Mucosa of descending colon (tissue), 3 donors: ENCODE data around the gene NTM. TPM values are rescaled to one million over a fixed set of nuclear protein-coding genes. Genes with fewer than 3 reads are reported as not detected.

ENCODE experiments used
- ATAC-seq: fragments of 200-7000 bp; cut with Tn5 transposase; one replicate; pipeline ENCODE4 v1.9.1; 2020; ENCODE audit warnings: mild to moderate bottlenecking, moderate library complexity
- DNase-seq, 3 donors: peaks; one replicate each; pipeline ENCODE4 v3.0.0-alpha.2; 2020
- H3K36me3 ChIP-seq: fragments of 200-600 bp; one replicate; pipeline ENCODE4 v1.8.0; 2021; ENCODE audit warnings: low read depth, mild to moderate bottlenecking
- H3K4me1 ChIP-seq: fragments of 200-600 bp; one replicate; pipeline ENCODE4 v1.8.0; 2021; ENCODE audit warnings: low read depth, mild to moderate bottlenecking
- H3K4me3 ChIP-seq: fragments of 200-600 bp; one replicate; pipeline ENCODE4 v1.8.0; 2021; ENCODE audit warnings: mild to moderate bottlenecking
- H3K9me3 ChIP-seq: fragments of 200-600 bp; one replicate; pipeline ENCODE4 v1.8.0; 2021; ENCODE audit warnings: mild to moderate bottlenecking
- intact Hi-C, 2 donors: fragments of 100-400 bp; cut with DNase I in 1 of 2; cut with micrococcal nuclease in 1 of 2; formaldehyde crosslinking; loops; one replicate each; pipeline versions ENCODE4 v1.11.0 to v1.11.1; 2022; cut with DNase I, micrococcal nuclease
- total RNA-seq, 3 donors: library from RNA; stranded (reverse); fragmentation: NEBNext Ultra II Directional in 2 of 3; extraction: Animal tissue kit (Norgen Biotek cat#: 25700) in 2 of 3; gene quantifications; one replicate each; pipeline versions ENCODE4 v1.2.1 to v1.2.4, GENCODE V29; 2021 to 2023
- TF ChIP-seq, protein P1 (sequence below): fragments of 200-600 bp; IDR thresholded peaks from one replicate; pipeline ENCODE4 v1.8.0; 2022; ENCODE audit warnings: antibody characterized with exemption, mild to moderate bottlenecking
- donor health status: DM: no; HTN: no; CAD: no; lungs with moderate emphysema.
- donor health status: DM: no; HTN: no; CAD: no.
- donor health status: DM: no; HTN: yes; CAD: no.

The NTM gene
- total RNA-seq, 3 donors from 2014 or later = 0.64 to 7.7 (median 1.2) TPM

DNA sequence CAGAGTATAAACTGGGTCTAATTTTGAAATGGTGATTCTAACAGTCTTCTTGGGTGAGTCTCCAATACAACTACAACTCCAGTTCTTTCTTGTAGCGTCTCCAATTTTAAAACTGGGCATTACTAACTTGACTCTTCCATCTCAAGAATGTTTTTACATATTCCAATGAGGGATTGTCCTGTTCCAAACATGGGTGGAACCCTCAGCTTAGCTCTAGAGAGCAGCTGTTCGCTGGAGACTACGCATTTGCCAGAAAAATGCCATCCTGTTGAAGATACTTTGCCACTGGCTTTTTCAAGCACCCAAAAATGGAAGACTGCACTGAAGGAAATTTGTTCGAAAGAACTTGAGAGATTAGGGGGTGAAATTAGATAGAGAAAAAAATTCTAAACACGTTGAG is 870.0 kb downstream of the NTM start:
- Histone ChIP-seq H3K4me1 (no peaks in the 10 kb centered on the region), H3K36me3 (no peaks in the 10 kb centered on the region), H3K9me3 (peaks cover 2% of the 10 kb centered on the region), H3K4me3 (no peak overlapping the region)
- intact Hi-C loops = no loop called here
- TF ChIP-seq, protein P1, sequence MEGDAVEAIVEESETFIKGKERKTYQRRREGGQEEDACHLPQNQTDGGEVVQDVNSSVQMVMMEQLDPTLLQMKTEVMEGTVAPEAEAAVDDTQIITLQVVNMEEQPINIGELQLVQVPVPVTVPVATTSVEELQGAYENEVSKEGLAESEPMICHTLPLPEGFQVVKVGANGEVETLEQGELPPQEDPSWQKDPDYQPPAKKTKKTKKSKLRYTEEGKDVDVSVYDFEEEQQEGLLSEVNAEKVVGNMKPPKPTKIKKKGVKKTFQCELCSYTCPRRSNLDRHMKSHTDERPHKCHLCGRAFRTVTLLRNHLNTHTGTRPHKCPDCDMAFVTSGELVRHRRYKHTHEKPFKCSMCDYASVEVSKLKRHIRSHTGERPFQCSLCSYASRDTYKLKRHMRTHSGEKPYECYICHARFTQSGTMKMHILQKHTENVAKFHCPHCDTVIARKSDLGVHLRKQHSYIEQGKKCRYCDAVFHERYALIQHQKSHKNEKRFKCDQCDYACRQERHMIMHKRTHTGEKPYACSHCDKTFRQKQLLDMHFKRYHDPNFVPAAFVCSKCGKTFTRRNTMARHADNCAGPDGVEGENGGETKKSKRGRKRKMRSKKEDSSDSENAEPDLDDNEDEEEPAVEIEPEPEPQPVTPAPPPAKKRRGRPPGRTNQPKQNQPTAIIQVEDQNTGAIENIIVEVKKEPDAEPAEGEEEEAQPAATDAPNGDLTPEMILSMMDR = no peak
- ATAC-seq (no peak), DNase-seq (no peak)

DNA sequence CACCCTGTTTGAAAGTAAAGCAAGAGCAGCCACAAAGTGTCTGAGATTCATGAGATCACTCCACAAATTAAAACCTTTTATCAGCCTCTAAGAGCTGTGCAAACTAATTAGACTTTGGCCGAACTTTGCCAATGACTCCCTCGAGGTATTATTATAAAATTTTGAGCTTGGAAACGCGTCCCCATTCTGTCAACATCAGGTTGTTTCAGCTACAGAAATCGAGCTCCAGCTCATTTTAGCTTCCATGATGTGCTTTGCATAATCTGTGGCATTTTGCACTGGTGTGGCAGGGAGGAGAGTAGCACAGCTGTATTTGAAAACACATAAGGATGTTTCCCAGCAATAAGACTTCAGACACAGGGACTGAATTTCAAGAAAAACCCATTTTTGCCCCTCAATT is 872.2 kb downstream of the NTM start:
- DNase-seq = no peak
- peaks cover 2% of the 10 kb centered on the region for H3K9me3 ChIP-seq
- intact Hi-C loops = no loop called here
- no peak for ATAC-seq
- no peaks in the 10 kb centered on the region for H3K36me3 ChIP-seq
- TF ChIP-seq, protein P1 = no peak
- no peaks in the 10 kb centered on the region for H3K4me1 ChIP-seq
- no peak overlapping the region for H3K4me3 ChIP-seq

DNA sequence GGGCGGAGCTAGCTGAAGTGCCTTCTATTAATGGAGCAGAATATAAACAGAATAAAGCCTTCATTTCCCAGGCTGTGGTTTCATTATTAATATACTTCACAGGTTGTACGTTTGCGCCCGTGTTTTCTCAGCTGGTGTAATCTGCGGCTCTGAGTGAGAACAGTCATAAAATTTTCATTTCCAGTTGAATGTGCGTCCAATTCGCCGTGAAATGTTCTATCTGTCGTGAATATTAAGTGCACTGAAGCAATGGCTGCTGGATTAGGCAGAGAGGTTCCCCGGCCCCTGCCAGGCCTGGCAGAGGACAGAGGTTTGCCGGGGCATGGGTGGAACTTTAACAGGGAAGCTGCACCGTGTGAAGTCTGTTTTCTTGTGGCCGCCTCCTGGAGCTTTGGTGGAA is 874.4 kb downstream of the NTM start:
- H3K4me1 ChIP-seq = no peaks in the 10 kb centered on the region
- intact Hi-C loops = no loop called here
- no peak overlapping the region for H3K4me3 ChIP-seq
- no peaks in the 10 kb centered on the region for H3K9me3 ChIP-seq
- ATAC-seq (no peak), DNase-seq (no peak)
- no peaks in the 10 kb centered on the region for H3K36me3 ChIP-seq
- TF ChIP-seq, protein P1 = no peak

DNA sequence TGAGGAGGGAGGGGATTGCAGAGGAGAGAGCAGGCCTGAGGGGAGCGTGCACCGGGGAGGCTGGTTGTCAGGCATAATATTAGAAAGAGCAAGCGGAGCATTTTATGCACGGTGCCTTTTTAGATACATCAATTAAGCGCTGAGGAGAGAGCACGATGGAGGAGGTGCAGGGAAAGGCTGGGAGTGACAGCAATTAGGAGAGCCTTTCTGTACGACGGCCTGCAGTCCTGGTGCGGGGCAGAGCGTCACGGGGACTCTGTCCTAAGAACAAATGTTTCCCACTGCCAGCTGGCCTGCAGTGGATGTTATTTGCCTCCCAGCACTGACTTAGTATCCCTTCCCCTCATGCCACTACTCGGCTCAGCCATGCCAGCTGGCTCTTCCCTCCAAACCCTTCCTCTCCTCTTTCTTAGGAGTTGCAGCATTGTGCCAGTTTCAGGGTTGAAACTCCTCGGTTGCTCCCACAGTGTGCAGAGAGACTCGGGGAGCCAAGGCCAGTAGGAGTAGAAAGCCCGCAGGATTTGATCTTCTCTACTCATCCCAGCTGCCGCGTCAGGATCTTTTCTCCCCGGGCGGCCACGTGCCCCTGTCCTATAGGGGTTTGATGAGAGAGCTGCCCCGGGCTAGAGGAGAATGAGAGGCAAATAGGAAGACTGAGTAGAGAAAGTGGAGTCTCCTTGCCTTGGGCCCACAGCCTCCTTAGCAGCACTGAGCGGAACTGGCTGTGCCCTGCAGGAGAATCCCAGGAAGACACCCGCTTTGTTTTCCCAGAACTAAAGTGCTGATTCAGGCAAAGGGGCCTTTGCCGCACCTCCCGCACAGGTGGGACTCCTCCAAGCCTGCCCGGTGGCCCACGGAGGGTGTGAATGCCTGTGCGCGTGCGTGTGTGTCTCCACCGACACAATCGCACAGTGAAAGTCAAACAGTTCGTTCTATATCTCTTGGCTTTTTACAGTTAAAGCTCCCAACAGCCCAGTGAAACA is 875.3 kb downstream of the NTM start:
- ATAC-seq (no peak), DNase-seq (no peak)
- TF ChIP-seq, protein P1 = no peak
- H3K4me1 ChIP-seq = no peaks in the 10 kb centered on the region
- no peak overlapping the region for H3K4me3 ChIP-seq
- peaks cover under 1% of the 10 kb centered on the region for H3K9me3 ChIP-seq
- intact Hi-C loops = no loop called here
- H3K36me3 ChIP-seq = no peaks in the 10 kb centered on the region

DNA sequence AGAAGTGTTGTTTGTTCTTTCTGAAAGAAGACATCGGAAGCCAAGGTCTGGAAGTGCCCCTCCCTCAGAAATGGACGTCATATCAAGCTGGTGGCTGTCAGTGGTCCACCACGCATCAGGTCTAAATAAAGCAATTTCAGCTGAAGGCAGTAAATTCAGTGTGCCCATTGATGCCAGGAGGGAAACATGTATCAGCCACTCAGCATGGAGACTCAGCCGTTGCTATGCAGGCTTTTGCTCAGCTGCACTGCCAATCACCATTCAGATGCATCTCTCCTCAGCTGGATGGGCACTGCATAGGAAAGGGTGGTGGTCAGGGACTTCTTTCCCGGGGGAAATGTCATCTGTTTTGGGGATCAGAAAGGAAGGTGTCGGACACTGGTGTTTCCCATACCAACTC is 878.2 kb downstream of the NTM start:
- intact Hi-C loops = no loop called here
- H3K36me3 ChIP-seq = no peaks in the 10 kb centered on the region
- no peak overlapping the region for H3K4me3 ChIP-seq
- DNase-seq (no peak), ATAC-seq (no peak)
- H3K9me3 ChIP-seq = peaks cover 6% of the 10 kb centered on the region
- no peaks in the 10 kb centered on the region for H3K4me1 ChIP-seq
- TF ChIP-seq, protein P1 = no peak
